Duodenal mucosa (tissue), 2 donors: ENCODE data around the gene HMGCLL1.

Experiments
- H3K27ac ChIP-seq: one replicate; pipeline ENCODE4 v1.7.0; 2013; ENCODE audit warnings: low read depth, low read length
- H3K27me3 ChIP-seq, 2 donors: one replicate each; pipeline ENCODE4 v1.7.0; 2013; ENCODE audit warnings: low read length in 2 of 2, control low read depth in 1 of 2; ENCODE audit not compliant: insufficient read depth in 2 of 2, control insufficient read depth in 1 of 2
- H3K36me3 ChIP-seq, 2 donors: one replicate each; pipeline ENCODE4 v1.7.0; 2013; ENCODE audit warnings: low read length in 2 of 2, control low read depth in 1 of 2; ENCODE audit not compliant: insufficient read depth in 2 of 2, control insufficient read depth in 1 of 2
- H3K4me1 ChIP-seq, 2 donors: one replicate each; pipeline ENCODE4 v1.7.0; 2013; ENCODE audit warnings: low read length in 2 of 2, control low read depth in 1 of 2; ENCODE audit not compliant: insufficient read depth in 2 of 2, control insufficient read depth in 1 of 2
- H3K4me3 ChIP-seq, 2 donors: one replicate each; pipeline ENCODE4 v1.7.0; 2013; ENCODE audit warnings: low read length in 2 of 2, low read depth in 1 of 2
- H3K9ac ChIP-seq, 2 donors: one replicate each; pipeline ENCODE4 v1.7.0; 2013; ENCODE audit warnings: low read length in 2 of 2, low read depth in 1 of 2
- H3K9me3 ChIP-seq, 2 donors: one replicate each; pipeline ENCODE4 v1.7.0; 2013; ENCODE audit warnings: low read length in 2 of 2, control low read depth in 1 of 2; ENCODE audit not compliant: control insufficient read depth in 1 of 2

The HMGCLL1 gene

GRCh38 chr6:55536391-55536956 lies 42.5 kb downstream of the HMGCLL1 start:
- Histone ChIP-seq H3K27me3 (no peaks in the 10 kb centered on the region), H3K27ac (no peak overlapping the region), H3K9ac (no peak overlapping the region), H3K9me3 (no peaks in the 10 kb centered on the region), H3K4me1 (no peaks in the 10 kb centered on the region), H3K4me3 (no peak overlapping the region), H3K36me3 (no peaks in the 10 kb centered on the region)

GRCh38 chr6:55531496-55531895 lies 47.5 kb downstream of the HMGCLL1 start:
- Histone ChIP-seq H3K36me3 (no peaks in the 10 kb centered on the region), H3K4me3 (no peak overlapping the region), H3K9me3 (no peaks in the 10 kb centered on the region), H3K4me1 (no peaks in the 10 kb centered on the region), H3K27ac (no peak overlapping the region), H3K9ac (no peak overlapping the region), H3K27me3 (no peaks in the 10 kb centered on the region)

GRCh38 chr6:55530931-55531330 lies 48.1 kb downstream of the HMGCLL1 start:
- Histone ChIP-seq H3K27ac (no peak overlapping the region), H3K9me3 (no peaks in the 10 kb centered on the region), H3K4me1 (no peaks in the 10 kb centered on the region), H3K36me3 (no peaks in the 10 kb centered on the region), H3K9ac (no peak overlapping the region), H3K4me3 (no peak overlapping the region), H3K27me3 (no peaks in the 10 kb centered on the region)

- Histone ChIP-seq H3K9me3 (no peaks in the 10 kb centered on the region), H3K36me3 (no peaks in the 10 kb centered on the region), H3K9ac (no peak overlapping the region), H3K27me3 (no peaks in the 10 kb centered on the region), H3K4me1 (no peaks in the 10 kb centered on the region), H3K27ac (no peak overlapping the region), H3K4me3 (no peak overlapping the region)
Measured at GRCh38 chr6:55528624-55529023, 50.4 kb downstream of the HMGCLL1 start.

- Histone ChIP-seq H3K9ac (no peak overlapping the region), H3K27ac (no peak overlapping the region), H3K4me3 (no peak overlapping the region), H3K36me3 (no peaks in the 10 kb centered on the region), H3K27me3 (no peaks in the 10 kb centered on the region), H3K4me1 (no peaks in the 10 kb centered on the region), H3K9me3 (no peaks in the 10 kb centered on the region)
Measured at GRCh38 chr6:55524441-55524840, 54.6 kb downstream of the HMGCLL1 start.

GRCh38 chr6:55518529-55519060 lies 60.4 kb downstream of the HMGCLL1 start:
- H3K27me3 ChIP-seq: no peaks in the 10 kb centered on the region
- H3K4me1 ChIP-seq: no peaks in the 10 kb centered on the region
- no peaks in the 10 kb centered on the region for H3K9me3 ChIP-seq
- H3K27ac ChIP-seq: no peak overlapping the region
- H3K36me3 ChIP-seq: no peaks in the 10 kb centered on the region
- no peak overlapping the region for H3K4me3 ChIP-seq
- H3K9ac ChIP-seq: no peak overlapping the region

- Histone ChIP-seq H3K9me3 (no peaks in the 10 kb centered on the region), H3K4me3 (no peak overlapping the region), H3K36me3 (no peaks in the 10 kb centered on the region), H3K27ac (no peak overlapping the region), H3K27me3 (no peaks in the 10 kb centered on the region), H3K4me1 (no peaks in the 10 kb centered on the region), H3K9ac (no peak overlapping the region)
Measured at GRCh38 chr6:55516736-55517135, 62.3 kb downstream of the HMGCLL1 start.

- Histone ChIP-seq H3K4me3 (no peak overlapping the region), H3K27me3 (no peaks in the 10 kb centered on the region), H3K9ac (no peak overlapping the region), H3K4me1 (no peaks in the 10 kb centered on the region), H3K9me3 (no peaks in the 10 kb centered on the region), H3K27ac (no peak overlapping the region), H3K36me3 (no peaks in the 10 kb centered on the region)
Measured at GRCh38 chr6:55512904-55513303, 66.1 kb downstream of the HMGCLL1 start.

- no peaks in the 10 kb centered on the region for H3K36me3 ChIP-seq
- no peak overlapping the region for H3K4me3 ChIP-seq
- no peak overlapping the region for H3K27ac ChIP-seq
- no peaks in the 10 kb centered on the region for H3K27me3 ChIP-seq
- H3K4me1 ChIP-seq: no peaks in the 10 kb centered on the region
- H3K9ac ChIP-seq: no peak overlapping the region
- no peaks in the 10 kb centered on the region for H3K9me3 ChIP-seq
Measured at GRCh38 chr6:55511122-55511800, 67.7 kb downstream of the HMGCLL1 start.

- no peaks in the 10 kb centered on the region for H3K27me3 ChIP-seq
- H3K9ac ChIP-seq: no peak overlapping the region
- H3K9me3 ChIP-seq: no peaks in the 10 kb centered on the region
Measured at GRCh38 chr6:55499591-55499990, 79.4 kb downstream of the HMGCLL1 start.

More at GRCh38 chr6:55499591-55499990, 79.4 kb downstream of the HMGCLL1 start:
- Histone ChIP-seq H3K36me3 (no peaks in the 10 kb centered on the region), H3K4me3 (no peak overlapping the region), H3K27ac (no peak overlapping the region), H3K4me1 (no peaks in the 10 kb centered on the region)
